ENCODE measurements around the gene MEF2D.
A peak's percentile ranks its signal among the peaks of the same experiment; 100 is the strongest.

MEF2D gene

GRCh38 chr1:156503698-156504437 is 3.3 kb upstream of the MEF2D start:
- Histone ChIP-seq H3K27ac (replicated peaks) (peak overlapping the region; percentile 100), H3K27me3 (ENCODE audit: insufficient read depth, poor library complexity, severe bottlenecking) (no peaks in the 10 kb centered on the region), H3K4me3 (replicated peaks; ENCODE audit: insufficient read depth, low read length) (no peak overlapping the region)
- DNase-seq (ENCODE audit: low read depth in 1 of 2, low spot score in 1 of 2): no peak
- TF ChIP-seq GABPA (IDR thresholded peaks at IDR 0.05; ENCODE audit: low read depth) (no peak), CTCF (IDR thresholded peaks at IDR 0.05; ENCODE audit: insufficient read depth, low read length) (no peak), POLR2AphosphoS5 (IDR thresholded peaks at IDR 0.05; ENCODE audit: low read depth) (no peak), SPI1 (IDR thresholded peaks at IDR 0.05; ENCODE audit: borderline replicate concordance, low read depth) (no peak), REST (IDR thresholded peaks at IDR 0.05; ENCODE audit: insufficient replicate concordance, low read depth) (no peak)

- TF ChIP-seq SPI1 (IDR thresholded peaks at IDR 0.05; ENCODE audit: borderline replicate concordance, low read depth) (no peak), GABPA (IDR thresholded peaks at IDR 0.05; ENCODE audit: low read depth) (no peak), POLR2AphosphoS5 (IDR thresholded peaks at IDR 0.05; ENCODE audit: low read depth) (no peak), REST (IDR thresholded peaks at IDR 0.05; ENCODE audit: insufficient replicate concordance, low read depth) (no peak), CTCF (IDR thresholded peaks at IDR 0.05; ENCODE audit: insufficient read depth, low read length) (no peak)
- Histone ChIP-seq H3K27ac (replicated peaks) (peak overlapping the region; percentile 100), H3K27me3 (ENCODE audit: insufficient read depth, poor library complexity, severe bottlenecking) (no peaks in the 10 kb centered on the region), H3K4me3 (replicated peaks; ENCODE audit: insufficient read depth, low read length) (no peak overlapping the region)
- peak; percentile 72 to 75 for DNase-seq (ENCODE audit: low read depth in 1 of 2, low spot score in 1 of 2)
These were observed 2.5 kb upstream of the MEF2D start for GRCh38 chr1:156502894-156503697.

- TF ChIP-seq POLR2AphosphoS5 (IDR thresholded peaks at IDR 0.05; ENCODE audit: low read depth) (peak; percentile 18; the same call in 1 of the 2 replicates), REST (IDR thresholded peaks at IDR 0.05; ENCODE audit: insufficient replicate concordance, low read depth) (no peak)
- H3K27me3 ChIP-seq (ENCODE audit: insufficient read depth, poor library complexity, severe bottlenecking): no peaks in the 10 kb centered on the region
- peak overlapping the region; percentile 100 for H3K27ac ChIP-seq (replicated peaks)
- peak in 1 of 2 experiments; percentile 79 for DNase-seq (ENCODE audit: low read depth in 1 of 2, low spot score in 1 of 2)
- H3K4me3 ChIP-seq (replicated peaks; ENCODE audit: insufficient read depth, low read length): no peak overlapping the region
These were observed 1.9 kb upstream of the MEF2D start for GRCh38 chr1:156502391-156502893.

Data from HL-60 (cell line).